HG03558 (cell line): ENCODE data around the gene RNF14.
"Not testable (repeated sequence)": the region's sequence is repeated elsewhere in the genome, so short reads cannot be mapped to it uniquely, and the experiment has no call there.

Experiments used
- ATAC-seq: cut with Tn5 transposase; IDR thresholded peaks from one replicate; pipeline ENCODE4 v1.9.1; 2021; ENCODE audit warnings: moderate number of reproducible peaks; ENCODE audit not compliant: unreplicated experiment; ENCODE audit errors: extremely low read depth

RNF14 gene, protein sequence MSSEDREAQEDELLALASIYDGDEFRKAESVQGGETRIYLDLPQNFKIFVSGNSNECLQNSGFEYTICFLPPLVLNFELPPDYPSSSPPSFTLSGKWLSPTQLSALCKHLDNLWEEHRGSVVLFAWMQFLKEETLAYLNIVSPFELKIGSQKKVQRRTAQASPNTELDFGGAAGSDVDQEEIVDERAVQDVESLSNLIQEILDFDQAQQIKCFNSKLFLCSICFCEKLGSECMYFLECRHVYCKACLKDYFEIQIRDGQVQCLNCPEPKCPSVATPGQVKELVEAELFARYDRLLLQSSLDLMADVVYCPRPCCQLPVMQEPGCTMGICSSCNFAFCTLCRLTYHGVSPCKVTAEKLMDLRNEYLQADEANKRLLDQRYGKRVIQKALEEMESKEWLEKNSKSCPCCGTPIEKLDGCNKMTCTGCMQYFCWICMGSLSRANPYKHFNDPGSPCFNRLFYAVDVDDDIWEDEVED

GRCh38 chr5:141968914-141969608, at the start of gene RNF14:
RNF14 (plus strand) TSS chr5:141969105; CDS start chr5:141973589, 4,484 bp downstream.
- peak; percentile 90 for ATAC-seq

DNA sequence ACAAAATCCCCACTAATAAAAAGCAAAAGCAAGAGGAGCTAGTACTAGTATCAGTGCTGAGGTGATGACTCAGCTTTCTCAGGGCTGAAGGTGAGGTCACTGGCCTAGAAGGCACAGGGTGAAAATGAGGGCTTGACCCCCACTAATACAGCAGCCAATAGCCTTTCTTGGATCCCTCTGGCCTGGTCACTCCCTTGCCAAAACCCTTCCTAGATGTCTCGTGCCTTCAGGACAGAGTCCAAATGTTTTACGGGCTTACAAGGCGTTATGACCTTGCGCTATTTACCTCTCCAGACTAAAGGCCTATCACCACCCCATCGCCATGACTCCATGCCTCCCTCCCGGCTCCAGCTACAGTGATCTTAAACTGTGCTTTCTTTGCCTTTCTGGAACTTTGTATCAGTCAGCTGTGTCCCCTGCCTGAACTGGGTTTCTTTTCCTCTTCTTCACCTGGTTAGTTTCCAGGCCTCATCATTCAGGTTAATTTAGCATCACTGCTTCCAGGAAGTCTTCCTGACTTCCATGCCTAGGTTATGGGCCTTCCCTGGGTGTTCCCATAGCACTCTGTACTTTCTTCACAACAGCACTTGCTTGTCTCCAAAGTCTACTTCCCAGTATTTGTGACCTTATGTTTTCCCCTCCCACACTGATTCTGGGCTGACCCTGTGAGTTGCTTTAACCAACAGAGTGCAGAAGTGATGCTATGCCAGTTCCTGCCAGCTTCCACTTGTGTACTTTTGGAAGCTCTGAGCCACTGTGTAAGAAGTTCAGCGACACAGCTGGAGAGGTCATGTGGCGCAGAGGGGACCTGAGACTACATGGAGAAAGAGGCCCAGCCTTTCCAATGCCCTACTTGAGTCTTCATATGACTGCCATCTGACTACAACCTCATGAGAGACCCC, 49.4 kb upstream of the RNF14 start:
- no peak for ATAC-seq

DNA sequence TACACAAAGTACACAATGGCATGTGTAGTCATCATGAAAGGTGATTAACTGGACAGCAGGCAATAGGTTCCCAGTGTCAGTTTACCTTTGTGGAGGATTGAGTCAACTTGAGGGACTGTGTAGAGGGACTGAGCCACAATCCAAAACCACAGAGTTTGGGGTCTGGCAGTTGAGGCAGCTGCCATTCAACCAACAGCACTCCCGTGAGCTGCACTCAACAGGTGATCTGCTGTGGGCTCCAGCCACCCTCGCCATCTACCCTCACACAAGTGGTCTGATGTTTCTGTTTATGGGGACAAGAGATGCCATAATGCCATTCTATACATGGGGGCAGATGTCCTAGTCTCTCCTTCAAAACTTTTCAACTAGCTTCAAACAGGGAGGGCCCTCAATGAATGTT, 48.1 kb upstream of the RNF14 start:
- no peak for ATAC-seq

GRCh38 chr5:141922827-141923447, 46.0 kb upstream of the RNF14 start:
- ATAC-seq = not testable (repeated sequence)

- ATAC-seq = peak; percentile 92
Measured at GRCh38 chr5:141923448-141924313, 45.2 kb upstream of the RNF14 start, which contains the start of gene DELE1. DELE1 (plus strand) TSS chr5:141923871; CDS start chr5:141923942, 71 bp downstream.

DNA sequence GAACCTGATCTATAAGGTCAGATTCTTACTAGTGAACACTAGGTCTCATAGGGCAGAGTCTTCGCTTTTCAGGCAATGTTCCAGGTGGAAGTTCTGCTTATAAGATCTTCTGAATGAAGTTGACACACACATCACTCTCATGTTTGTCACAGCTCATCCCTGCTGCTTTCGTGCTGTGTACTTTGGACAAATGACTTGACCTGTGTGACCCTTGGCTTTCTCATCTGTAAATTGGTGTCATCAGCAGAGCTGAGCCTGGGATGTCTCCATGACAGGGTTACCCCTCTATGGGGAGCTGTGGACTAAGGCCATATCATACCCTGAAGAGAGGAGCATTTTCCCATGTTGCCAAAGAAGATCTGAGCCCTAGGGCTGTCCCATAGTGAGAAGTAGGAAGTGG, 42.5 kb upstream of the RNF14 start:
- ATAC-seq = no peak

- no peak for ATAC-seq
Measured at GRCh38 chr5:141928051-141928450, 40.9 kb upstream of the RNF14 start.

GRCh38 chr5:141929398-141930058, 39.4 kb upstream of the RNF14 start:
- no peak for ATAC-seq

DNA sequence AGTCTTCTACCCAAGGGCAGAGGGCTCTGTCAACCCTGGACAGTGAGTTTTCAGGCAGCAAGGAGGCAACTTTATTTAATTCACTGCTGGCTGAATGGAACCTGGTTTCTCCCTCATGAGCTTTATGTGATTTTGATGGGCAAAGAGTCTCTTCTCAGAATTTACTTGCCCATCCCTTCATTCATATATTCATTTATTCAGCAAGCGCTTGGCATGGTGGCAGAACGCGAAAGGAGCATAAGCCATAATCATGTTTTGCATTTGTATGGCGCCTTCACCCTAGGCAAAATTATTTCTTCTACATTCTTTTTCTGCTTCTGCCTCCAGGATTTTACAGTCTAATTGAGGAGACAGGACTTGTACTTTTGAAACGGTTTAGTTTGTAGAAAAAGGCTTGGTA, 37.2 kb upstream of the RNF14 start:
- ATAC-seq = no peak

DNA sequence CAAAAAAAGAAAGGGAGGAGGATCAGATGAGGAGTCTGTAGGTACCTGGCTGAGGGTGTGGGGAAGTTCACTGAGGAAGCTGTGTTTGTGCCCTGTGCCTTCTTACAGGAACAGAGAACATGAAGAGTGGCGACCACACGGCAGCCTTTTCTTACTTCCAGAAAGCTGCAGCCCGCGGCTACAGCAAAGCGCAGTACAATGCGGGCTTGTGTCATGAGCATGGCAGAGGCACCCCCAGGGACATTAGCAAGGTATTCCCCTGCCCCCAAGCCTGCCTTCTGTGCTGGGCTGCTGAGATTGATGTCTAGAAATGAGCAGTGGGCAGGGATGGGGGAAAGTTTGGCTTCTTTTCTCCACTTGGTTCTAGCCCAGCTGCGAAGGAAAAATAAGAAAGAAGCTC, 35.8 kb upstream of the RNF14 start:
- ATAC-seq = no peak

DNA sequence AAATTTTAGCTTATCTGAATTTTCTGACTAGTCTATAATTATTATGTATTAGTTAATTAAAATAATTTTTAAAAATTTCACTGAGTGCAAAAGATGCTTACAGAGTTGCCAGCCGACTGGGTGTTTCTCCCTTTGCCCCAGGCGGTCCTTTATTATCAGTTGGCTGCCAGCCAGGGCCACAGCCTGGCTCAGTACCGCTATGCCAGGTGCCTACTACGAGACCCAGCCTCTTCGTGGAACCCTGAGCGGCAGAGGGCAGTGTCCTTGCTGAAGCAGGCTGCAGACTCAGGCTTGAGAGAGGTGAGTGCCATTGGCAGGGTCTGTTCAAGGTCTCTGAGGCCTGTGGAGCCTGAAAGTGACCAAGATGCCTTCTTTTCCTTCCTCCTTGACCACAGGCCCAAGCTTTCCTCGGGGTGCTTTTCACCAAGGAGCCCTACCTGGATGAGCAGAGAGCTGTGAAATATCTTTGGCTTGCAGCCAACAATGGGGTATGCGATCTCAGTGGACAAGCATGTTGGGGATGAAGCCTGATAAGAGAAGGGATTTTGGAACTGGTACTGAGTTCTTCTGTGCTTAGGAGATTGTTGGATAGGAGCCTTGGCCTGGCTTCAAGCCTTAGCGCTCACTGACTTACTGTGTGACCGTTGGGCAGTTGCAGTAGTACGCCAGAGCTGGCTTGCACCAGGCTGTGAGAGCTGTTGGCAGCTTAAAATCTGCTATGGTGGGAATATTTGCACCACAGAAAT, 34.6 kb upstream of the RNF14 start:
- no peak for ATAC-seq

- ATAC-seq = no peak
Measured at GRCh38 chr5:141935538-141935937, 33.4 kb upstream of the RNF14 start.

DNA sequence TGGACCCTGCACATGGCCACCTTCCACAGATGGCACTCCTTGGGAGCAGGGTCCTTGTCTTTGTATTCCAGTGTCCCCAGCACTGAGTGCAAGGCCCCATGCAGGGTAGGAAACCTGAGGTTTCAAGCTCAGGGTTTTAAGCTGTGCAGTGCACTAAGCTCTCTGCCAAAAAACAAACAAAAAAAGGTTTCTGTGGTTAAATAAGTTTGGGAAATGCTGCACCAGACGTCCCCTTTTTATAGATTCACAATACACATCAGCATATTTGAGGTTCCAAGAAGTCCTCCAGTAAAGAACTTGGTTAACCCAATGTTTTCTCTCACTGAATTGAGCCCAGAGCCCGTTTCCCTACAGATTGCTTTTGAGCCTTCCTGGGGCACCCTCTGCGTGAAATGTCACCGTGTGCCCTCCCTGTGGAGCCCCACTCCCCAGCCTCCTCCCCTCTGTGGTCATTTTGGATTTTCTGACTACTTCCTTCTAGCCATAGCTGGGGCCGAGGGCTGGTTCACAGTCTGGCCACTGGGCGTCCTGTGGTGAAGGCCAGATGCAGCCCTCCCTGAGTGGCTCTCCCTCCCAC, 28.1 kb upstream of the RNF14 start:
- ATAC-seq = no peak

GRCh38 chr5:141941307-141941706, 27.6 kb upstream of the RNF14 start:
- no peak for ATAC-seq

GRCh38 chr5:141941779-141942178, 27.1 kb upstream of the RNF14 start:
- ATAC-seq = no peak

DNA sequence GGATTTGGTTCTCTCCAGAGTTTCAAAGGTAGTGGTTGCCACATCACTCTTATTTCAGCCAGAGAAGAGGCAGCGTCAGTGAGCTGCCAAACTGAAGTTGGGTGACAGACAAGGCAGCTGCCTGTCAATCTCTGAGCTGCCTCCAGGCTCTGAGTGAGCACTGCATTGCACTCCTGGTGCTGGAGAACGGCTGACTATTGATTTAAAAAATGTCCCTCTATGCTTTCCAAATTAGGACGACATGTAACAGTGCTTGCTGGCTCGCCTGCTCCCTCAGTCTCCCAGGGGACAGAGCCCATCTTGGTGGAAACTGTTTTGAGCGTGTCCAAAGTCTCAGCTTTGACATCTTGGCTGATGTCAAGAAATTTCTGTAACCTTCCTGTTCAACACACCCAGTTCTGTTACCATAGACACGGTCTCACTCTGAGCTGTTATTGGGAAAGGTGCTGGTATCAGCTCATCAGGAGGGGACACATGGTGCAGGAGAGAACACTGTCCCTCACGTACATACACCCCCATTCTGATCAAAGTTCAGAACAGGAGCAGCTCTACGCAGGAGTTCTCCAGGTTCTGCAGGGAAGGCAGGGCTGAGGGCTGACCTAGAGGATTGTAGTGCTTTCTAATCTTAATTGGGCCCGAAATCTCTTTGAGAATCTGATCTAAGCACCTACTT, 26.6 kb upstream of the RNF14 start:
- ATAC-seq = no peak

- no peak for ATAC-seq
Measured at GRCh38 chr5:141944076-141944475, 24.8 kb upstream of the RNF14 start.
